Activated CD4-positive, CD25-positive, alpha-beta regulatory T cell treated with anti-CD3 and anti-CD28 coated beads, Interleukin-2, amount 50 U/mL, for 72 hours (primary cell): Measurements from ENCODE around the gene PDE6G.
"Not testable (repeated sequence)": the region's sequence is repeated elsewhere in the genome, so short reads cannot be mapped to it uniquely, and the experiment has no call there.

Experiments
- DNase-seq: peaks from one replicate; pipeline ENCODE4 v3.0.0; 2021

PDE6G gene

DNA sequence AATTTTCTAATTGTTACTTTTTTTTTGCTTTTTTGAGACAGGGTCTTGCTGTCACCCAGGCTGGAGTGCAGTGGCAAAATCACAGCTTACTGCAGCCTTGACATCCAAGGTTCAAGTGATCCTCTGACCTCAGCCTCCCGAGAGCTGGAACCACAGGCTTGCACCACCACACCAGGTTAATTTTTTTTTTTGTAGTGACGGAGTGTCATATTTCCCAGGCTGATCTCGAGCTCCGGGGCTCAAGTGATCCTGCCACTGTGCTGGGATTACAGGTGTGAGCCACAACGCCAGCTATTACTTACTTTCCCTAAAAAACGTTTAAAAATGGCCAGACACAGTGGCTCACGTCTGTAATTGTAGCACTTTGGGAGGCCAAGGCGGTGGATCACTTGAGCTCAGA, 26.1 kb downstream of the PDE6G start:
- no peak for DNase-seq

DNA sequence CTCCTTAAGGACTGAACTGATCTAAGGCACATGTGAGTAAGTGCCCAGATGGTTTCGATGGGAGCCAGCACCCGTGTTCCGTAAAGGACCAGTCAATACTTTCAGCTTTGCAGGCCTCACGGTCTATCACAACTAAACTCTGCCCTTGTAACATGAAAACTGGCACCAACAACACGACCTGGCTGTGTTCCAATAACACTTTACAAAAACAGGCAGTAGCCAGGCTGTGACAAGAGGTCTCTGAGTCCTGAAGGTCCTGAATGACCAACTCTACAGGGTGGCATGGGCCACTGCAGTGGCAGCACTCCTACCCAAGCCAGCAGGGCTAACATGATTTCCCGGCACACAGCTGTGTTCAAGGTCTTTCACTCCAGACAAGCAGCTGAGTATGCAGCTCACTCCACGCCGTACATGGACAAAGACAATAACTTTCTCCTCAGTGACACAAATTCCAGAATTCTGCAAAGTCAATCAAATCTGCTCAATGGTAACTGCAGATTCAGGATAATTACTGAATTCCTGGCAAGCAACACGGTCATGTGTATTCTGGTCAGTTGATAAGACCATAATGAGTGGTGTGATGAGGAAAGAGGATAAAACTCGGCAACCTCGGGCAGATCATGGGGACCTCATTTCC, 34.7 kb downstream of the PDE6G start:
- DNase-seq = no peak

DNA sequence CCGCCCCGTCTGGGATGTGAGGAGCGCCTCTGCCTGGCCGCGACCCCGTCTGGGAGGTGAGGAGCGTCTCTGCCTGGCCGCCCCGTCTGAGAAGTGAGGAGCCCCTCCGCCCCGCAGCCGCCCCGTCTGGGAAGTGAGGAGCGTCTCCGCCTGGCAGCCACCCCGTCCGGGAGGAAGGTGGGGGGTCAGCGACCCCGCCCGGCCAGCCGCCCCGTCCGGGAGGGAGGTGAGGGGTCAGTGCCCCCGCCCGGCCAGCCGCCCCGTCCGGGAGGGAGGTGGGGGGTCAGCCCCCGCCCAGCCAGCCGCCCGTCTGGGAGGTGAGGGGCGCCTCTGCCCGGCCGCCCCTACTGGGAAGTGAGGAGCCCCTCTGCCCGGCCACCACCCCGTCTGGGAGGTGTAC, 38.0 kb downstream of the PDE6G start:
- DNase-seq = not testable (repeated sequence)

DNA sequence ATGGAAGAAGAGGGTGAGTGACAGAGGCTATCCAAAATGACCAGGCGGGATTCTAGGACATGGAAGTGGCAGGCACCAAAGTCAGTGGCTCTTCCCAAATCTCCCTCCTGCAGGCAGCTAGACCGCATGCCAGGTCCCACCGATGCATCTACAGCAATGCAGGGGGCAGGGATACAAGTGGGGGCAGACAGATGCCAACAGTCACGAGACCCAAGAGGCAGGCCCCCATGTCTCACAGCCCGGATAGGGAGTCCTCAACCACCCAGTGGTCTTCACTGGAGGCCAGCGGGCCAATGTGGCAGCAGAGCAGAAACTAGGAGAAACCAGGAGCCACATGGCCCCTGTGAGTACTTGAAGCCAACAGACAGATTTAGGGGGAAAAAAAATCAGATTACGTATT, 39.5 kb downstream of the PDE6G start:
- DNase-seq = no peak

DNA sequence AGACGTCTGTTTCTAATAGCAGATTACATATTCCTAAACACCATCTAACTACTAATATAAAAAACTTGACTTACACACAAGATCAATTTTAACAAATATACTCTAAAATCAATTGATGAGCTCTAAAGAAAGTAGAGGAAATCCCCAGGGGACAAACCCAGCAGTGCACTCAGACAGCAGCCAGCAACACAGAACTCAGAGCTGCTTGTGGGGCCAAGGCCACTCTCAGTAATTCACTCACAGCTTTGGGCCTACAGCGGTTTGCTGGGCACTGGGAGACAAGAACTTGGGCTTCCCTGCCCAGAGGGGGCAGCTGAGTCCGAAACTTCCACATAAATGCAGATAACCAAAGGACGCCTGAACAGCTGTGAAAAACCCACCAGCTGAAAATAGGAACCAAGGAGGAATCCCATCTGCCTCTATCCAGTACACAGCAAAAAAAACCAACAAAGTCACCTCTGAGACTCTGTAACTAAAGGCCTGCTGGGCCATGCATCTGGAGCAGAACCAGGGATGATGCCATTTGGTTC, 40.9 kb downstream of the PDE6G start:
- DNase-seq = no peak

DNA sequence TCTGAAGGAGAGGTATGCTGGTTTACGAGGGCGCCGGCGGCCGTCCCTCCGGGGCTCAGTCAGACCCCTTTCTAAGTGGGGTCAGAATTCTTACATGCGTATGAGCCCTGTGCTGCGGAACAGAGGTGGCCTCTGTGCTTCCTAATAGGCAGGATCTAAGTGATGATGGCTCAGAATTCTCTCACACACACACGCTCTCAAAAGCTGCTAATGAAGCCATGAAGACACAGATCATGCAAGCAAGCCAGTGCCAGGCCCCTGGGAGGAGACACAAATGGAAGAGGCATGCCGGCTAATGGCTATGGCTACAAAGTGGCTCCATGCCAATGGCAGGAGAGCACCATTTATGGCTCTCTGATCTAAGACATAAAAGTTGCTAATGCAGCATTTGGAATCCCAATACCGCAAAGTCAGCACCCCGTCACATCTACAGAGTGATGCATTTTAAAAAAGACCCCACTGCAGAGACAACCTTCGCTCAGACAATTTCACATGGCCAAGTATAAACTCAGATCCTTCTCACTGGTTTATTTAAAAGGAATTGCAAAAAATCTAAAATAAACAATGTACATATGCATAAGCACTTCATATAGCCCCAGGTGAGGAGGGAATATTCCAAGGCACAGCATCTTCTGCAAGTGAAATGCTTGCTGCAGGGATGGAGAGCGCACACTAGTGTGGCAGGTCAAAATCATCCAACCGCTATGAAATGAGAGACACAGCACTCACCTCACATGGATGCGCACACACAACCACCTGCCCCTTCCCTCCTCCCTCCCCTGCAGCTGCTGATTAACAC, 44.0 kb downstream of the PDE6G start:
- DNase-seq = no peak

DNA sequence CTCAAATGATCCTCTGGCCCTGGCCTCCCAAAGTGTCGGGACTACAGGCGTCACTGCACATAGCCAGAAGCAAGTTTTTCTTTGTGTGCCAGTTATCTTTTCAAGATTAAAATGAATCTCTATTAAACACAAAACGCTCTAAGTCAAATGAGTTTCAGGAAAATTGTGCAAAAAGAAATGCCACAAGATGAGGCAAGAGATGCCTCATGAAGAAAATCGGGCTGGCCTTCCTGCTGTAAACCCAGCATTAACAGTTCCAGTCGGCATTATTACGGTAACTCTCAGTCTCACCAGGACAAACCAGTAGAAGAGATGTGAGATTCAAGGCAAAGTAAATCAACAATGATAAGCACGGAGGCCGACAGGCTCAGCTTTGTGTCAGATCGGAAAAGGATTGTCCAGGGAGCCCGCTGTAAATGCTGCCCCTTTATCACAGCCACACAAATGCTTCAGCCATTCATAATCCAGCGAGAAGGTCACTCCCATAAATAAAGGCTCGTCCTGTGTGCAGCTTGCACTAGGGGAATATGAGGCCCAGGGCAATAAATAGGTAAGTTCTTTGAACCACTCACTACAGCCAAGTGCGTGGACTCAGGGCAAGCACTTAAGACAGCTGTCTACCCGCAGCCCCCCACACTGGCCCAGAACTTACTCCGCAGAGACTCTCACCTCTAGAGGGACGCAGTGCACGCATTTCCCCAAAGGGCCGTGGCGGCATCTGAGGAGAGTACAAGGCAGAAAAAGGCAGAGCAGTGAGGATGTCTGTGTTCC, 46.6 kb downstream of the PDE6G start:
- no peak for DNase-seq

DNA sequence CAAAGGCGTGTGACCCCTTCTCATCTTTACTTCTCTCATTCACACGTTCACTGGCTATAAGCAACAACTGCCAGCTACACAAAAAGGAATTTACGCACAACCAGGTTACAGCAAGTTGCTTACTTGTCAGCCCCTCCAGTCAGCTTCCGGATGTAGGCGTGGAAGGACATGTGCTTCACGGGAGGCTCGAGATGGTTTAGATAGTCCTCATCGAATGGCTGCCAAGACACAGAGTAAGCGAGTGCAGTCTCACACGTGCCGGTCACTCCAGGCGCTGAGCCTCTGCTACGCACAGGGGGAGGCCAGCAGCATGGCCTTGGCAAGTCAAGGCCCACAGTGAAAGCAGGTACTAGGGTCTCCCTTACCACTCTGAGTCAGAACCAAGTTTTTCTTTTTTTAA, 47.7 kb downstream of the PDE6G start:
- DNase-seq = no peak

DNA sequence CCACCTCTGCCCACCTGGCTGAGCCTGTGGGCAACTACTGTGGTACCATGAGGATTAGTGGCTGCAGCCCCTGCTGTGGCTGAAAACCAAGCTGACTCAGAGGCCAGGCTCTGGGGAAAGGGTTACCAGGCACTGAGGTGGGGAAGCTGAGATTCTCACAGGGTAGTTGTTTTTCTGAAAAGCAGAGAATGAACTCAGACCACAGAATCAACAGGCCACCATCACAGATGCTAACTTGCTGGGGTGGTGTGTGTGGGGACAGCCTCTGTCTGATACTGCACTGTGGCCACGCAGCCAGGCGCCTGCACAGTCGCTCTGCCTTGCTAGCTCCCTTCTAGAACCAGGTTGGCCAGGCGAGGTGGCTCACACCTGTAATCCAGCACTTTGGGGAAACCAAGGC, 48.3 kb downstream of the PDE6G start:
- DNase-seq = no peak

DNA sequence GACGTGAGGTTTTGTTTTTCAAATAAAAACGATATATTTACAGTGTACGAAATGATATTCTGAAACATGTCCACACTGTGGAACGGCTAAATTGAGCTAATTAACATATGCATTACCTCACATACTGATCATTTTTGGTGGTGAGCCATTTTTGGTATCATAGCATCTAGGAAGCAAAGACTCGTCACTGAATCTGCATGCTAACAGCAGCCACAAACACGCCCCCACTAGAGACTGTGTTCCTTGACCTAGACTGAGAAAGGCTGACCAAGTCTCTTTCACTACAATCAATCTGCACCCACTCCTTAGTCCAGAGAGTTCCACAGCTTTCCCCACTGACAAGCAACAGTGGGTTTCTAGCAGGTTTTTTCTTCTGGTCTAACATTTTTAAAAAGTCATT, 48.9 kb downstream of the PDE6G start:
- DNase-seq = no peak

DNA sequence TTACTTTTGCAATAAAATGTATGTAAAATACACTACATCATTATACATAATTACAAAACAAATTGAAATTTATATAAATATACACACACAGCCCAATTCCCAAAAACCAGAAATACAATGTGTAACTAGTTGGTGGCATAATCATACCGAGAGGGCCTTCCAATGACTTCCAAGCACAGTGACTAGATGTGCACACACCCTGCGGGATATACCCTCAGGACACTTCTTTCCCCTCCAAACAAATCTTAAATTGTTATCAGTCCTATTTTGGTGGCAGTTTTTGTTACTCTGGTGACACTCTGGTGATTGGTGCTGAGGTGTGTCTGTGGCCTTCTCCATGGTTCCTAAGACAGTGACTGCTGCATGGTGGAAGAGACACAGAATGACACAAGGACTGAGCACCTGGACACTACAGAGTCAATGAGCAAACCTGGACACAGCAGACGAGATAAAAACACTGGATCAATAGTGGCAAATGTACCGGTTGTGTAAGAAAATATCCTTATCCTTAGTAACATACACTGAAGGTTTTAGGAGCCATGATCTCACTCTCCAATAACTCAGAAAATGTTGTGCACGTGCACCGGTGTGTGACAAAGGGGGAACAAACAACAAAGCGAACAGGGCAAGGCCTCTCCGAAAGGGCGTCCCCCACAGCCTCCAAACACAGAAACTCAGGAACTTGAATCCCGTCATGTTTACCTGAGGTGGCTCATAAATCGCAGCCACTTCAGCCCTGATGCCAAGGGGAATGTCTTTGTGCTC, 52.3 kb downstream of the PDE6G start:
- no peak for DNase-seq

DNA sequence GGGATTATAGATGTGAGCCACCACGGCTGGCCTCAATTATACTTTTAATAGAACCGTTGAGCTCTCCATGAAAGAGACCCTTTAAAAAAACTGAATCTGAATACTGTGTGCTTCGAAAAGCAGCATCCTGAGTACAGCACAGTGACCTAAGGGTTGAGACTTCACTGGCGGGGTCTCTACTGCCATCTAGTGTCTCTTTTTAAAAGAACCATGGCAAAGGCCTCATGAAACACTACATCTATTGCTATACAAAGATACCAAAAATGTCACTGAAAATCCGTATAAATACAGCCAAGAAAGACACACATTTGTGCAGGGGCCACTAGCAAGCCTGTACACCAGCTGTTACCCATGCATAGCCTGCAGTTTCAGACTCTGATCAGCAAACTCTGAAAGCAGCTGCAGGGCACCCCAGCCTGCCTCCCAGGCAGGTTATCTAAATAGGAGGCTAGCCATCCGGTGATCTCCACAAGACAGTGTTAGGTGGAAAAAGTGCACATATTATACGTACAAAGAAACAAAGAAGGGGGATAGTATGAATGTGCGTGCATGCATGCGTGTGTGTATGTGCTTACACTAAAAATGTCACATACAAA, 54.7 kb downstream of the PDE6G start:
- no peak for DNase-seq
